ENCODE measurements around the gene MAP4K4.

Gene MAP4K4

DNA sequence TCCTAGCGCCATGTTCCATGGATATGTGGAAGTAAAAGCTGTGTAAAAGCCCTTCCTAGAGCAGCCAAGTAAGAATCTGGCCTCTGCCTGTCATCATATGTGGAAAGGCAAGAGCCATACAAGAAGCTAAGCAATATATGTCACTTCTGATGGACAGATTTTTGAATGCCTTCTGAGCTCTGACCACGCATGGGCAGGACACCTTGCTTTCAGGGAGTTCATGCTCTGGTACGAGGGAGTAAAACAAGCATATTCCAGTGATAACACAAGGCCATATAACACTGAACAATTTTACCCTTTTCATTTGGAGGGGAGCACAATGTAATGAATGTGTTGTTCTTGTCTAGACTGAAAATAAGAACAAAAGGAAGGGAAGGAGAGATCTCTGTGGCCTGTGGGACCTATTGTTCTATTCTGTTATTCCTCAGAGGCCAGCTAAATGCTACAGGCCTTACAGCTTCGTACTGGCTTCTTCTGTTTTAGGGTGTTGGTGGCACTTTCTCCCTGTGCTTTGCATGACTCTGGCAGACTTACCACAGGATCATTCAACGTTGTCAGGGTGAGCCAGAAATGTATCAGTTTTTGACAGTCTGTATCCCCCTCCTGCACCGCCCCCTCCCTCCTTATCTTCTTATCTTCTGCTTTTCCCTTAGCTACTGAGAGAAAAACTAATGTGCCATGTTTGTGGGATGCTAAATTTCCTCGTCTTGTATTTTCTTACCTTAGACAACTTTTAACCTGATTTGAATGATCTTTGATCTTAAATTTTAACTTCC, 99.5 kb downstream of the MAP4K4 start:
- DNase-seq: no peak
- in situ Hi-C loops (cut with HindIII; ENCODE audit: low pct_ligation_motif_present, low pct_unique_long_range_greater_than_20kb, low sequenced_read_pairs): no loop called here

- in situ Hi-C loops (cut with HindIII; ENCODE audit: low pct_ligation_motif_present, low pct_unique_long_range_greater_than_20kb, low sequenced_read_pairs): no loop called here
These were observed 104.0 kb downstream of the MAP4K4 start for GRCh38 chr2:101801496-101801895.

DNA sequence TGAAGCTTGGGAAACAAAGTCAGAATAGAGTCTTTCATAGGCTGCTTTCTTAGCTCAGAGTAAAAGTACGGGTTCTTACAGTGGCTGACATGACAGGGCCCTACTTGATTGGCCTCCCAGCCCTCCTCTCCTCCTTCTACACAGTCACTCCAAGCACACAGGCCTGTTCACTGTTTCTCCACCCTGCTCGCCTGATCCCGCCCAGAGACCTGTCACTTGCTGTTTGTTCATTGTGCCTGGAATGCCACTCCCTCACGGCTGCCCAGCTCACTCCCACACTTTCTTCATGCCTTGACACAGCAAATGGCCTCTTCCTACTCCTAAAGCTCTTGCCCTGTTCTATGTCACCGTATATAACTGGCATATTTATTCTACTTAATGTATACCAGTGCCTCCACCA, 104.8 kb downstream of the MAP4K4 start:
- in situ Hi-C loops (cut with HindIII; ENCODE audit: low pct_ligation_motif_present, low pct_unique_long_range_greater_than_20kb, low sequenced_read_pairs): no loop called here
- DNase-seq: no peak

More at GRCh38 chr2:101801496-101801895, 104.0 kb downstream of the MAP4K4 start:
- no peak for DNase-seq

DNA sequence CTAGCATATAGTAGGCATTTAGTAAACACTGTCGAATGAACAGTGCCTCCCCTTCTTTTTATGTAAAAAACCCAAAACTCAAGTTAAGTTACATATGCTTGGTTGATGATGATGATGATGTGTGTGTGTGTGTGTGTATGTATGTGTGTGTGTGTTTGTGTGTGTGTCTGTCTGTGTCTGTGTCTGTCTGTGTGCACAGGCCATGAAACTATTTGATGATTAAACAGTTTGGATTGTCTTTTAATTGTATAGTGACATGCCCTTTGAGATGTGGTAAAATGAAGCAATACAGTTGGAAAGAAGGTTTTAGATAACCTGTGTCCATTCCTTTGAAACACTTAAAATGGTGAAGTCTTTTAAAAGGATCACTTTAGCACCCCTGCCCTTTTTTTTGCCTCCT, 105.6 kb downstream of the MAP4K4 start:
- in situ Hi-C loops (cut with HindIII; ENCODE audit: low pct_ligation_motif_present, low pct_unique_long_range_greater_than_20kb, low sequenced_read_pairs): no loop called here
- peak; percentile 57 for DNase-seq

GRCh38 chr2:101803945-101804696, 106.6 kb downstream of the MAP4K4 start:
- no peak for DNase-seq
- in situ Hi-C loops (cut with HindIII; ENCODE audit: low pct_ligation_motif_present, low pct_unique_long_range_greater_than_20kb, low sequenced_read_pairs): no loop called here

GRCh38 chr2:101805152-101806088, 107.9 kb downstream of the MAP4K4 start:
- in situ Hi-C loops (cut with HindIII; ENCODE audit: low pct_ligation_motif_present, low pct_unique_long_range_greater_than_20kb, low sequenced_read_pairs): no loop called here
- no peak for DNase-seq

DNA sequence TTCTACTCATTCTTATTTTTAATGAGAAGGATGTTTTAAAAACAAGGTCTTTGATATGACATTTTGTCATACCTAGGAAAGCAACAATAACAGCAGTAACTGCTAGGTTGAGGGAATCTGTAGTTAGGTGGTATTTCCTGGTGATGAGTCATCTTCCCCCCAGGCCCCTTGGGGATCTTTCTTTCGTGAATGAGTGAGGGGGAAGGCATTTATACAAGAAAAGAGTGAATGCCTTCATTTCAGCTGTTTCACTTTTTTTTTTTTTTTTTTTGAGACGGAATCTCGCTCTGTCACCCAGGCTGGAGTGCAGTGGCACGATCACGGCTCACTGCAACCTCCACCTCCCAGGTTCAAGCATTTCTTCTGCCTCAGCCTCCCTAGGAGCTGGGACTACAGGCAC, 108.6 kb downstream of the MAP4K4 start:
- peak; percentile 61 for DNase-seq
- in situ Hi-C loops (cut with HindIII; ENCODE audit: low pct_ligation_motif_present, low pct_unique_long_range_greater_than_20kb, low sequenced_read_pairs): no loop called here

DNA sequence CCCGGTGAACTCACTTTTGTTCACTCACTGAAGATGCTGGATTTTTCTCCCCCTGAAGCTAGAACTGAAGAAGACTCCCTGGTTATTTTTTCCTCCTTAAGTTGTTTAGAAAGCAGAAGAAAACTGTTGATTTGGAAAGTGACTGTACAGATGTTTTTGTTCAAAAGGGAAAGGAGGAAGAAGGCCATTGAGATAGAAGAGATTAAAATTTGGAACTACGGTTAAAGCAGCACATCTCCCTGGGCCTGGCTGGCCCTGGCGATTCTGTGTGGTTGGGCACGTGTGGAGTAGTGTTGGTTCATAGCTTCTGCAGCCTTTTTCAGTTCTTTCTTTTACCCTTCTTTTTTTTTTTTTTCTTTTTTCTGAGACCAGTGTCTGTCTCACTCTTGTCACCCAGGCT, 109.2 kb downstream of the MAP4K4 start:
- no peak for DNase-seq
- in situ Hi-C loops (cut with HindIII; ENCODE audit: low pct_ligation_motif_present, low pct_unique_long_range_greater_than_20kb, low sequenced_read_pairs): no loop called here

- DNase-seq: no peak
- in situ Hi-C loops (cut with HindIII; ENCODE audit: low pct_ligation_motif_present, low pct_unique_long_range_greater_than_20kb, low sequenced_read_pairs): no loop called here
These were observed 109.7 kb downstream of the MAP4K4 start for GRCh38 chr2:101807242-101807641.

- in situ Hi-C loops (cut with HindIII; ENCODE audit: low pct_ligation_motif_present, low pct_unique_long_range_greater_than_20kb, low sequenced_read_pairs): no loop called here
- no peak for DNase-seq
These were observed 110.6 kb downstream of the MAP4K4 start for GRCh38 chr2:101808006-101808562.

DNA sequence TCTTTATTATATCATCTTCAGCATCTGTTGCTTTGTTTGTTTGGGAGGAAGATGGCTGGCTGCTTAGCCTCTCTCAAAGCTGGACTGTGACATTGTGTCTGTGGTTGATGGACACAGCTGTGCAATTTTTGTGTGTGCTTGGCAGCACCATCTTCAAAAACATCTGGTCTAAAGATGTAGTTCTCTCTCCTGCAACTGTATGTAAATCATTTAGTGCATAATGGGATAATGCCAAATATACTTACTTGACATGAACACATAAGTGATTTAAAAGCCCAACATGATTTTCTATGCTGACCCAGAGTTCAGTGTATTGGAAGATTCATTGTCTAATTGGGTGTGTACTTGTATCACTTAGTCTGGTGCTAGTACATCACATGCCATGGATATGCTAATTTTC, 112.2 kb downstream of the MAP4K4 start:
- DNase-seq: no peak
- in situ Hi-C loops (cut with HindIII; ENCODE audit: low pct_ligation_motif_present, low pct_unique_long_range_greater_than_20kb, low sequenced_read_pairs): no loop called here

GRCh38 chr2:101811226-101812015, 113.9 kb downstream of the MAP4K4 start:
- no peak for DNase-seq
- in situ Hi-C loops (cut with HindIII; ENCODE audit: low pct_ligation_motif_present, low pct_unique_long_range_greater_than_20kb, low sequenced_read_pairs): no loop called here

- no peak for DNase-seq
- in situ Hi-C loops (cut with HindIII; ENCODE audit: low pct_ligation_motif_present, low pct_unique_long_range_greater_than_20kb, low sequenced_read_pairs): no loop called here
These were observed 114.7 kb downstream of the MAP4K4 start for GRCh38 chr2:101812226-101812625.

DNA sequence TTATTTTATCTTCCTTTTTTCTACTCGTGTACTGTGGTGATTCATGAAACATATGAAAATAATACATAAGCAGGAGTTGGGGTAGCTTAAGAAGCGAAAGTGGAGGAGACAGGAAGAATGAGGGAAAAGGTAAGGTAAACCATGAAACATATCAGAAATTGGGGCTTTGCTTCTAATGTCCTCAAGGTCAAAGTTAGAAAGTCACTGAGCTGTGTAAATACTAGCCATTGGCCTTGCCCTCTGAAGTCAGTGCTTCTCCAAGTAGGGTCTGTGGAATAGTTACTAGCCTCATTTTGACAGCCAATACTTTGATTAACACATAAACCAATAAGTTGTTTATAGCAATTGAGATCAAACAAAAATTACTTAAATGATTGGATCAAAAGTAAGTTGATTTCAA, 117.2 kb downstream of the MAP4K4 start:
- in situ Hi-C loops (cut with HindIII; ENCODE audit: low pct_ligation_motif_present, low pct_unique_long_range_greater_than_20kb, low sequenced_read_pairs): no loop called here
- no peak for DNase-seq

DNA sequence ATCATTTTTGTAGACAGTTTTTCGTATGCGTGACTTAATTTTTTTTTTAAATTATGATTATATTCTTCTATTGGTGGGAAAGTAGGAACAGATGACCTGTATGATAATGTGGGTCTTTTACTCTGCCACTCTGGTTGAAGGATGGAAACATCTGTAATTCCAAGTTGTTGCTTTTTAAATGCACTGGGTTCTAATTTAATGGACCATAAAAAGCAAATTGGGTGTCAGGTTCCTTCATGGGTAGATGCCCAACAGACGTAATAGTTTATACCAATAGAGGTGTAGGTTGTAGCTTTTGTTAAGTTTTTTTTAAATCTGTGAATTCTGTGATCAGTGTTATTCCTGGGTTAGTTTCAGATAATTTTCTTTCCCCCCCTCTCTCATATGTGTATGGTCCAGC, 117.6 kb downstream of the MAP4K4 start:
- DNase-seq: no peak
- in situ Hi-C loops (cut with HindIII; ENCODE audit: low pct_ligation_motif_present, low pct_unique_long_range_greater_than_20kb, low sequenced_read_pairs): no loop called here

- in situ Hi-C loops (cut with HindIII; ENCODE audit: low pct_ligation_motif_present, low pct_unique_long_range_greater_than_20kb, low sequenced_read_pairs): no loop called here
These were observed 118.4 kb downstream of the MAP4K4 start for GRCh38 chr2:101815739-101816391.

DNA sequence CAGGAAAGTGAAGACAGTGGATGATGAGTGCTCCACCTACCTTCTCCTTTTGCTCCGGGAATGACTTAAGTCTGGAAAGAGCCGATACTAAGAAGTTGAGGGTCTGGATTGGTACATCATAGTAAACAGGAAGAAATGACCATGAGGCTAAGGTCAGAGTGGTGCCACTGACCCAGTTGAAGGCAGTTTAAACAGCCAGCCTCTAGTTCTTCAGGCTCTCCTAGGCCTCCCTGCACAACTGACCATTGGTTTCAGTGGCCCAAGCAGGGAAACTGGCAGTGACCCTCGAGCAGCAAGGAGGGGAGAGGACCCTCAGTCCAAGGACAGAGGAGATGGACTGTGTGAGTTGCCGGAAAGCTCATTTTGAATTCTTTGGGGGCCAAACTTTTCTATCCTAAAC, 119.1 kb downstream of the MAP4K4 start:
- in situ Hi-C loops (cut with HindIII; ENCODE audit: low pct_ligation_motif_present, low pct_unique_long_range_greater_than_20kb, low sequenced_read_pairs): no loop called here
- DNase-seq: no peak

More at GRCh38 chr2:101815739-101816391, 118.4 kb downstream of the MAP4K4 start:
- no peak for DNase-seq

Measured in ACHN (cell line).